GM12874 (cell line): ENCODE measurements around the gene PITPNC1.

Source experiments
- CTCF ChIP-seq: IDR thresholded peaks from 2 replicates; pipeline ENCODE4 v1.5.1; 2011; ENCODE audit warnings: low read depth, mild to moderate bottlenecking, control low read depth, low read length, moderate library complexity; ENCODE audit not compliant: insufficient read depth

The PITPNC1 gene

GRCh38 chr17:67717624-67718324 lies 340.7 kb downstream of the PITPNC1 start, which contains the start of gene NOL11:
Gene NOL11 (plus strand): TSS chr17:67717936. CDS start chr17:67717948, 12 bp downstream.
- TF ChIP-seq CTCF = peak; percentile 92

GRCh38 chr17:67718325-67718941 lies 341.4 kb downstream of the PITPNC1 start:
- TF ChIP-seq CTCF = no peak

GRCh38 chr17:67725373-67725791 lies 348.3 kb downstream of the PITPNC1 start:
- TF ChIP-seq CTCF = no peak

GRCh38 chr17:67725807-67726206 lies 348.7 kb downstream of the PITPNC1 start:
- TF ChIP-seq CTCF = no peak

- TF ChIP-seq CTCF = no peak
These were observed 352.8 kb downstream of the PITPNC1 start for GRCh38 chr17:67729903-67730302.

- no peak for TF ChIP-seq CTCF
These were observed 353.6 kb downstream of the PITPNC1 start for GRCh38 chr17:67730731-67731130.

GRCh38 chr17:67733449-67733848 lies 356.4 kb downstream of the PITPNC1 start:
- no peak for TF ChIP-seq CTCF
